Stimulated activated effector memory CD8-positive, alpha-beta T cell treated with anti-CD3 and anti-CD28 coated beads, Interleukin-12 subunit alpha, Interleukin-12 subunit beta, amount 100 ng/mL, for 72 hours (primary cell): ENCODE measurements around the gene SPIB.

ENCODE experiments used
- ATAC-seq: fragments of 150-1000 bp; cut with Tn5 transposase; 2 replicates; pipeline ENCODE4 v1.10.0; 2021
- DNase-seq, 2 donors: peaks; one replicate each; pipeline ENCODE4 v3.0.0; 2021 to 2022; ENCODE audit warnings: low spot score in 2 of 2
- H3K27ac Mint-ChIP-seq: one replicate; pipeline ENCODE4 v1.8.0; 2022; ENCODE audit warnings: mild to moderate bottlenecking, mixed read lengths
- H3K36me3 Mint-ChIP-seq: one replicate; pipeline ENCODE4 v1.8.0; 2022; ENCODE audit warnings: mild to moderate bottlenecking, mixed read lengths
- H3K4me1 Mint-ChIP-seq: one replicate; pipeline ENCODE4 v1.8.0; 2022; ENCODE audit warnings: mixed read lengths
- H3K4me3 Mint-ChIP-seq: one replicate; pipeline ENCODE4 v1.8.0; 2022; ENCODE audit warnings: mild to moderate bottlenecking, mixed read lengths
- H3K9me3 Mint-ChIP-seq: one replicate; pipeline ENCODE4 v1.8.0; 2022; ENCODE audit warnings: mixed read lengths

The SPIB gene

GRCh38 chr19:50406156-50406820 lies 12.4 kb upstream of the SPIB start:
- Mint-ChIP-seq H3K4me3 (no peak overlapping the region), H3K36me3 (peaks cover 80% of the 10 kb centered on the region), H3K27ac (no peak overlapping the region), H3K9me3 (no peaks in the 10 kb centered on the region), H3K4me1 (no peaks in the 10 kb centered on the region)
- DNase-seq = no peak
- ATAC-seq = no peak

GRCh38 chr19:50406829-50407228 lies 11.9 kb upstream of the SPIB start:
- Mint-ChIP-seq H3K9me3 (no peaks in the 10 kb centered on the region), H3K4me1 (no peaks in the 10 kb centered on the region), H3K4me3 (no peak overlapping the region), H3K27ac (no peak overlapping the region), H3K36me3 (peaks cover 74% of the 10 kb centered on the region)
- ATAC-seq = no peak
- no peak for DNase-seq

- no peak overlapping the region for H3K4me3 Mint-ChIP-seq
- H3K27ac Mint-ChIP-seq = no peak overlapping the region
- peaks cover 72% of the 10 kb centered on the region for H3K36me3 Mint-ChIP-seq
- no peaks in the 10 kb centered on the region for H3K4me1 Mint-ChIP-seq
- no peaks in the 10 kb centered on the region for H3K9me3 Mint-ChIP-seq
- ATAC-seq = no peak
- DNase-seq = no peak
These were observed 9.4 kb upstream of the SPIB start for GRCh38 chr19:50409347-50409746.

- H3K27ac Mint-ChIP-seq = no peak overlapping the region
- H3K4me1 Mint-ChIP-seq = peaks cover 8% of the 10 kb centered on the region
- ATAC-seq (no peak), DNase-seq (no peak)
- no peak overlapping the region for H3K4me3 Mint-ChIP-seq
- H3K36me3 Mint-ChIP-seq = peaks cover 72% of the 10 kb centered on the region
- H3K9me3 Mint-ChIP-seq = no peaks in the 10 kb centered on the region
These were observed 8.6 kb upstream of the SPIB start for GRCh38 chr19:50410109-50410508.

GRCh38 chr19:50412419-50412818 lies 6.3 kb upstream of the SPIB start:
- no peaks in the 10 kb centered on the region for H3K9me3 Mint-ChIP-seq

GRCh38 chr19:50413096-50413495 lies 5.6 kb upstream of the SPIB start:
- Mint-ChIP-seq H3K4me1 (peaks cover 8% of the 10 kb centered on the region), H3K9me3 (no peaks in the 10 kb centered on the region), H3K27ac (no peak overlapping the region), H3K36me3 (peaks cover 51% of the 10 kb centered on the region), H3K4me3 (no peak overlapping the region)
- ATAC-seq (no peak), DNase-seq (no peak)

More at GRCh38 chr19:50412419-50412818, 6.3 kb upstream of the SPIB start:
- Mint-ChIP-seq H3K36me3 (peaks cover 58% of the 10 kb centered on the region), H3K4me1 (peaks cover 8% of the 10 kb centered on the region), H3K27ac (no peak overlapping the region), H3K4me3 (no peak overlapping the region)
- DNase-seq (no peak), ATAC-seq (no peak)

GRCh38 chr19:50413531-50413930 lies 5.2 kb upstream of the SPIB start:
- Mint-ChIP-seq H3K27ac (no peak overlapping the region), H3K9me3 (no peaks in the 10 kb centered on the region)
- no peak for ATAC-seq

GRCh38 chr19:50414864-50415660 lies 3.7 kb upstream of the SPIB start:
- Mint-ChIP-seq H3K4me1 (peaks cover 22% of the 10 kb centered on the region), H3K27ac (peak overlapping the region; percentile 32), H3K9me3 (no peaks in the 10 kb centered on the region), H3K4me3 (no peak overlapping the region), H3K36me3 (peaks cover 41% of the 10 kb centered on the region)
- DNase-seq (peak; percentile 75 to 87), ATAC-seq (peak; percentile 78)

More at GRCh38 chr19:50413531-50413930, 5.2 kb upstream of the SPIB start:
- Mint-ChIP-seq H3K4me1 (peaks cover 8% of the 10 kb centered on the region), H3K36me3 (peaks cover 46% of the 10 kb centered on the region), H3K4me3 (no peak overlapping the region)
- DNase-seq = no peak

- ATAC-seq (peak; percentile 5), DNase-seq (no peak)
- Mint-ChIP-seq H3K36me3 (peaks cover 35% of the 10 kb centered on the region), H3K9me3 (no peaks in the 10 kb centered on the region), H3K27ac (no peak overlapping the region), H3K4me3 (no peak overlapping the region), H3K4me1 (peaks cover 26% of the 10 kb centered on the region)
These were observed 3.1 kb upstream of the SPIB start for GRCh38 chr19:50415661-50416033.

GRCh38 chr19:50416034-50416977 lies 2.4 kb upstream of the SPIB start:
- Mint-ChIP-seq H3K4me3 (no peak overlapping the region), H3K9me3 (no peaks in the 10 kb centered on the region), H3K4me1 (peaks cover 26% of the 10 kb centered on the region), H3K27ac (no peak overlapping the region), H3K36me3 (peaks cover 31% of the 10 kb centered on the region)
- ATAC-seq = no peak
- no peak for DNase-seq

GRCh38 chr19:50417111-50418081 lies 1.3 kb upstream of the SPIB start:
- no peak for DNase-seq
- peaks cover 26% of the 10 kb centered on the region for H3K4me1 Mint-ChIP-seq
- no peak overlapping the region for H3K4me3 Mint-ChIP-seq
- no peak overlapping the region for H3K27ac Mint-ChIP-seq
- no peaks in the 10 kb centered on the region for H3K9me3 Mint-ChIP-seq
- ATAC-seq = no peak
- H3K36me3 Mint-ChIP-seq = peaks cover 26% of the 10 kb centered on the region

GRCh38 chr19:50419022-50419579 lies 363 bp downstream of the SPIB start:
- H3K4me1 Mint-ChIP-seq = peaks cover 26% of the 10 kb centered on the region
- peaks cover 17% of the 10 kb centered on the region for H3K36me3 Mint-ChIP-seq
- peak overlapping the region; percentile 35 for H3K27ac Mint-ChIP-seq
- H3K9me3 Mint-ChIP-seq = no peaks in the 10 kb centered on the region
- H3K4me3 Mint-ChIP-seq = peak overlapping the region; percentile 41
- no peak for DNase-seq
- ATAC-seq = no peak

- Mint-ChIP-seq H3K9me3 (no peaks in the 10 kb centered on the region), H3K36me3 (peaks cover 14% of the 10 kb centered on the region), H3K4me1 (peaks cover 24% of the 10 kb centered on the region), H3K27ac (peak overlapping the region; percentile 35), H3K4me3 (peak overlapping the region; percentile 41)
- ATAC-seq = no peak
- DNase-seq = no peak
These were observed 870 bp downstream of the SPIB start for GRCh38 chr19:50419580-50420035.

GRCh38 chr19:50420127-50420526 lies 1.4 kb downstream of the SPIB start:
- H3K4me1 Mint-ChIP-seq = peaks cover 18% of the 10 kb centered on the region
- peaks cover 9% of the 10 kb centered on the region for H3K36me3 Mint-ChIP-seq
- ATAC-seq = no peak
- DNase-seq = no peak
- peak overlapping the region; percentile 35 for H3K27ac Mint-ChIP-seq
- H3K9me3 Mint-ChIP-seq = no peaks in the 10 kb centered on the region
- H3K4me3 Mint-ChIP-seq = peak overlapping the region; percentile 41
